Epithelial cell of prostate (primary cell): ENCODE results near the gene DNAAF9.
"Not testable (repeated sequence)": the region's sequence is repeated elsewhere in the genome, so short reads cannot be mapped to it uniquely, and the experiment has no call there.

Experiments
- DNase-seq: peaks from one replicate; pipeline ENCODE4 v3.0.0-alpha.2; 2011; ENCODE audit warnings: low read depth, low spot score
- H3K27ac ChIP-seq: fragments of 450-650 bp; 2 replicates; pipeline ENCODE4 v1.5.1; 2017; ENCODE audit warnings: mild to moderate bottlenecking

The DNAAF9 gene

GRCh38 chr20:3407040-3407770, at the start of gene DNAAF9:
Gene DNAAF9 (minus strand): TSS chr20:3407669. CDS start chr20:3407557, 112 bp downstream.
- peak within 1 kb of the TSS; percentile 88 for H3K27ac ChIP-seq
- no peak for DNase-seq

GRCh38 chr20:3456648-3457047, 49.2 kb upstream of the DNAAF9 start:
- H3K27ac ChIP-seq = no peak overlapping the region
- DNase-seq = no peak

GRCh38 chr20:3454831-3455230, 47.4 kb upstream of the DNAAF9 start:
- no peak overlapping the region for H3K27ac ChIP-seq
- DNase-seq = no peak

- DNase-seq = no peak
- no peak overlapping the region for H3K27ac ChIP-seq
These were observed 45.2 kb upstream of the DNAAF9 start for GRCh38 chr20:3452690-3453089.

- no peak overlapping the region for H3K27ac ChIP-seq
- no peak for DNase-seq
These were observed 44.7 kb upstream of the DNAAF9 start for GRCh38 chr20:3452136-3452535.

GRCh38 chr20:3449319-3449718, 41.9 kb upstream of the DNAAF9 start:
- no peak overlapping the region for H3K27ac ChIP-seq
- no peak for DNase-seq

GRCh38 chr20:3447321-3447720, 39.9 kb upstream of the DNAAF9 start:
- peak overlapping the region; percentile 44 for H3K27ac ChIP-seq
- DNase-seq = no peak

- DNase-seq = peak; percentile 40
These were observed 39.3 kb upstream of the DNAAF9 start for GRCh38 chr20:3446779-3447178.

GRCh38 chr20:3436864-3437574, 29.6 kb upstream of the DNAAF9 start:
- no peak overlapping the region for H3K27ac ChIP-seq
- DNase-seq = no peak

More at GRCh38 chr20:3446779-3447178, 39.3 kb upstream of the DNAAF9 start:
- H3K27ac ChIP-seq = peak overlapping the region; percentile 44

- no peak overlapping the region for H3K27ac ChIP-seq
- no peak for DNase-seq
These were observed 26.8 kb upstream of the DNAAF9 start for GRCh38 chr20:3434232-3434631.

GRCh38 chr20:3433744-3434143, 26.3 kb upstream of the DNAAF9 start:
- no peak for DNase-seq
- H3K27ac ChIP-seq = no peak overlapping the region

- no peak overlapping the region for H3K27ac ChIP-seq
- DNase-seq = no peak
These were observed 25.4 kb upstream of the DNAAF9 start for GRCh38 chr20:3432844-3433243.

GRCh38 chr20:3431109-3431508, 23.6 kb upstream of the DNAAF9 start:
- no peak for DNase-seq
- H3K27ac ChIP-seq = no peak overlapping the region

GRCh38 chr20:3430376-3431069, 23.1 kb upstream of the DNAAF9 start:
- no peak for DNase-seq
- H3K27ac ChIP-seq = no peak overlapping the region

- not testable (repeated sequence) for DNase-seq, H3K27ac ChIP-seq
These were observed 19.3 kb upstream of the DNAAF9 start for GRCh38 chr20:3426766-3427165.

GRCh38 chr20:3423126-3423525, 15.7 kb upstream of the DNAAF9 start:
- H3K27ac ChIP-seq = no peak overlapping the region
- DNase-seq = no peak

- no peak for DNase-seq
- H3K27ac ChIP-seq = no peak overlapping the region
These were observed 14.5 kb upstream of the DNAAF9 start for GRCh38 chr20:3421985-3422384.

GRCh38 chr20:3420211-3420707, 12.8 kb upstream of the DNAAF9 start:
- peak; percentile 97 for DNase-seq
- peak overlapping the region; percentile 91 for H3K27ac ChIP-seq

- not testable (repeated sequence) for DNase-seq, H3K27ac ChIP-seq
These were observed 10.7 kb upstream of the DNAAF9 start for GRCh38 chr20:3418161-3418560.

GRCh38 chr20:3414122-3414521, 6.7 kb upstream of the DNAAF9 start:
- H3K27ac ChIP-seq = no peak overlapping the region
- no peak for DNase-seq

GRCh38 chr20:3413393-3413889, 6.0 kb upstream of the DNAAF9 start:
- H3K27ac ChIP-seq = no peak overlapping the region
- no peak for DNase-seq
